ENCODE results near the gene WDR91.

GRCh38 chr7:135151132-135151531, 60.2 kb downstream of the WDR91 start:
- no peak for TF ChIP-seq TAF1 (conservative IDR thresholded peaks at IDR 0.05)
- TF ChIP-seq, protein P1, sequence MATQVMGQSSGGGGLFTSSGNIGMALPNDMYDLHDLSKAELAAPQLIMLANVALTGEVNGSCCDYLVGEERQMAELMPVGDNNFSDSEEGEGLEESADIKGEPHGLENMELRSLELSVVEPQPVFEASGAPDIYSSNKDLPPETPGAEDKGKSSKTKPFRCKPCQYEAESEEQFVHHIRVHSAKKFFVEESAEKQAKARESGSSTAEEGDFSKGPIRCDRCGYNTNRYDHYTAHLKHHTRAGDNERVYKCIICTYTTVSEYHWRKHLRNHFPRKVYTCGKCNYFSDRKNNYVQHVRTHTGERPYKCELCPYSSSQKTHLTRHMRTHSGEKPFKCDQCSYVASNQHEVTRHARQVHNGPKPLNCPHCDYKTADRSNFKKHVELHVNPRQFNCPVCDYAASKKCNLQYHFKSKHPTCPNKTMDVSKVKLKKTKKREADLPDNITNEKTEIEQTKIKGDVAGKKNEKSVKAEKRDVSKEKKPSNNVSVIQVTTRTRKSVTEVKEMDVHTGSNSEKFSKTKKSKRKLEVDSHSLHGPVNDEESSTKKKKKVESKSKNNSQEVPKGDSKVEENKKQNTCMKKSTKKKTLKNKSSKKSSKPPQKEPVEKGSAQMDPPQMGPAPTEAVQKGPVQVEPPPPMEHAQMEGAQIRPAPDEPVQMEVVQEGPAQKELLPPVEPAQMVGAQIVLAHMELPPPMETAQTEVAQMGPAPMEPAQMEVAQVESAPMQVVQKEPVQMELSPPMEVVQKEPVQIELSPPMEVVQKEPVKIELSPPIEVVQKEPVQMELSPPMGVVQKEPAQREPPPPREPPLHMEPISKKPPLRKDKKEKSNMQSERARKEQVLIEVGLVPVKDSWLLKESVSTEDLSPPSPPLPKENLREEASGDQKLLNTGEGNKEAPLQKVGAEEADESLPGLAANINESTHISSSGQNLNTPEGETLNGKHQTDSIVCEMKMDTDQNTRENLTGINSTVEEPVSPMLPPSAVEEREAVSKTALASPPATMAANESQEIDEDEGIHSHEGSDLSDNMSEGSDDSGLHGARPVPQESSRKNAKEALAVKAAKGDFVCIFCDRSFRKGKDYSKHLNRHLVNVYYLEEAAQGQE (IDR thresholded peaks at IDR 0.05): no peak
- TF ChIP-seq, protein P2, sequence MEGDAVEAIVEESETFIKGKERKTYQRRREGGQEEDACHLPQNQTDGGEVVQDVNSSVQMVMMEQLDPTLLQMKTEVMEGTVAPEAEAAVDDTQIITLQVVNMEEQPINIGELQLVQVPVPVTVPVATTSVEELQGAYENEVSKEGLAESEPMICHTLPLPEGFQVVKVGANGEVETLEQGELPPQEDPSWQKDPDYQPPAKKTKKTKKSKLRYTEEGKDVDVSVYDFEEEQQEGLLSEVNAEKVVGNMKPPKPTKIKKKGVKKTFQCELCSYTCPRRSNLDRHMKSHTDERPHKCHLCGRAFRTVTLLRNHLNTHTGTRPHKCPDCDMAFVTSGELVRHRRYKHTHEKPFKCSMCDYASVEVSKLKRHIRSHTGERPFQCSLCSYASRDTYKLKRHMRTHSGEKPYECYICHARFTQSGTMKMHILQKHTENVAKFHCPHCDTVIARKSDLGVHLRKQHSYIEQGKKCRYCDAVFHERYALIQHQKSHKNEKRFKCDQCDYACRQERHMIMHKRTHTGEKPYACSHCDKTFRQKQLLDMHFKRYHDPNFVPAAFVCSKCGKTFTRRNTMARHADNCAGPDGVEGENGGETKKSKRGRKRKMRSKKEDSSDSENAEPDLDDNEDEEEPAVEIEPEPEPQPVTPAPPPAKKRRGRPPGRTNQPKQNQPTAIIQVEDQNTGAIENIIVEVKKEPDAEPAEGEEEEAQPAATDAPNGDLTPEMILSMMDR (IDR thresholded peaks at IDR 0.05; ENCODE audit: low read depth, low read length, missing input control): no peak
- TF ChIP-seq, protein P3, sequence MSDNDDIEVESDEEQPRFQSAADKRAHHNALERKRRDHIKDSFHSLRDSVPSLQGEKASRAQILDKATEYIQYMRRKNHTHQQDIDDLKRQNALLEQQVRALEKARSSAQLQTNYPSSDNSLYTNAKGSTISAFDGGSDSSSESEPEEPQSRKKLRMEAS (IDR thresholded peaks at IDR 0.05): no peak
- TF ChIP-seq, protein P4, sequence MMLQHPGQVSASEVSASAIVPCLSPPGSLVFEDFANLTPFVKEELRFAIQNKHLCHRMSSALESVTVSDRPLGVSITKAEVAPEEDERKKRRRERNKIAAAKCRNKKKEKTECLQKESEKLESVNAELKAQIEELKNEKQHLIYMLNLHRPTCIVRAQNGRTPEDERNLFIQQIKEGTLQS (IDR thresholded peaks at IDR 0.05): no peak
- TF ChIP-seq GABPA (IDR thresholded peaks at IDR 0.05 in 1 of 2, conservative IDR thresholded peaks at IDR 0.05 in 1 of 2): no peak
- TF ChIP-seq YY1 (IDR thresholded peaks at IDR 0.05): no peak
- TF ChIP-seq EGR1 (IDR thresholded peaks at IDR 0.05; ENCODE audit: low read depth in 2 of 2): no peak
- TF ChIP-seq SP1 (IDR thresholded peaks at IDR 0.05): no peak

Data from liver (tissue), 3 donors.